HG02938 (cell line): ENCODE results near the gene SLC26A2.
A peak's percentile ranks its signal among the peaks of the same experiment; 100 is the strongest.

Experiments
- ATAC-seq: cut with Tn5 transposase; IDR thresholded peaks from one replicate; pipeline ENCODE4 v1.9.1; 2021; ENCODE audit warnings: mild to moderate bottlenecking, moderate library complexity; ENCODE audit not compliant: unreplicated experiment

Gene SLC26A2

GRCh38 chr5:150035139-150035895 lies 74.8 kb downstream of the SLC26A2 start:
- ATAC-seq: peak; percentile 89

GRCh38 chr5:150036513-150036912 lies 76.0 kb downstream of the SLC26A2 start:
- ATAC-seq: no peak
